ENCODE results near the gene LYZ. TPM values are rescaled to one million over a fixed set of nuclear protein-coding genes. Genes with fewer than 3 reads are reported as not detected.

The LYZ gene
- total and polyA plus RNA-seq, 9 of the 15 experiments (the other 6 are each of a cell fraction or from before 2014, with no cell fraction given) = 27.2 to 96.3 (median 42.1) TPM

GRCh38 chr12:69392179-69392928, 44.2 kb downstream of the LYZ start:
- in situ Hi-C loops (cut with MboI) = no loop called here
- no peak for ATAC-seq
- no peaks in the 10 kb centered on the region; a peak in 1 of 5 replicates for H3K4me1 ChIP-seq (replicated peaks in 1 of 2; ENCODE audit: control insufficient read depth in 2 of 2, insufficient read depth in 2 of 2, low read length in 2 of 2)
- no peak overlapping the region for H3K4me3 ChIP-seq
- ChIA-PET CTCF (ENCODE audit: low intra/inter-chr PET ratio) (no interaction called here), POLR2A (interaction anchor here (1.1 kb wide), 1 partner anchor 15 kb away, joined by 4 read pairs; no protein-coding TSS in a partner anchor)
- BruUV-seq (replicated peaks) = no TSS peak
- H3K9me3 ChIP-seq (replicated peaks; ENCODE audit: control insufficient read depth, insufficient read depth, low read depth, low read length) = peaks cover 4% of the 10 kb centered on the region; the same call in 1 of the 2 replicates
- DNase-seq (ENCODE audit: extremely low read depth in 1 of 4, low spot score in 3 of 4) = no peak
- no peak for TF ChIP-seq ZNF12 (CRISPR knock-in tag; IDR thresholded peaks at IDR 0.05)
- H3K36me3 ChIP-seq (ENCODE audit: control insufficient read depth, insufficient read depth, low read length) = peaks cover 29% of the 10 kb centered on the region
- H3K9ac ChIP-seq (ENCODE audit: insufficient read depth in 1 of 2, low read depth in 2 of 2, low read length in 2 of 2) = no peak overlapping the region
- no peaks in the 10 kb centered on the region for H4K20me1 ChIP-seq (replicated peaks; ENCODE audit: control insufficient read depth, insufficient read depth, low read length)
- WGBS (ENCODE audit: insufficient coverage, low coverage, missing lambda C conversion rate) = 88% methylated on average over 1 of the region's 1 CpG
- FAIRE-seq = no peak
- H3K79me2 ChIP-seq (ENCODE audit: control insufficient read depth, insufficient read depth, low read length) = no peaks in the 10 kb centered on the region
- H3K4me2 ChIP-seq (ENCODE audit: insufficient read depth, low read length) = no peak overlapping the region
- intact Hi-C loops (cut with micrococcal nuclease) = no loop called here
- H3K9me1 ChIP-seq (ENCODE audit: control insufficient read depth, insufficient read depth, low read length) = no peaks in the 10 kb centered on the region
- no peak overlapping the region for H3K27ac ChIP-seq (ENCODE audit: extremely low read depth, low read depth, low read length)
- H2AFZ ChIP-seq (ENCODE audit: low read depth, low read length) = no peak overlapping the region
- no peaks in the 10 kb centered on the region for H3K27me3 ChIP-seq (ENCODE audit: control insufficient read depth in 2 of 2, insufficient read depth in 2 of 2, low read length in 2 of 2)

GRCh38 chr12:69396041-69396440, 47.9 kb downstream of the LYZ start:
- Histone ChIP-seq H3K9me3 (replicated peaks; ENCODE audit: control insufficient read depth, insufficient read depth, low read depth, low read length) (peaks cover 4% of the 10 kb centered on the region; the same call in 1 of the 2 replicates), H3K9me1 (ENCODE audit: control insufficient read depth, insufficient read depth, low read length) (no peaks in the 10 kb centered on the region), H3K9ac (ENCODE audit: insufficient read depth in 1 of 2, low read depth in 2 of 2, low read length in 2 of 2) (no peak overlapping the region), H3K79me2 (ENCODE audit: control insufficient read depth, insufficient read depth, low read length) (no peaks in the 10 kb centered on the region), H3K4me1 (replicated peaks in 1 of 2; ENCODE audit: control insufficient read depth in 2 of 2, insufficient read depth in 2 of 2, low read length in 2 of 2) (no peaks in the 10 kb centered on the region), H3K4me3 (no peak overlapping the region), H3K27me3 (ENCODE audit: control insufficient read depth in 2 of 2, insufficient read depth in 2 of 2, low read length in 2 of 2) (no peaks in the 10 kb centered on the region), H3K36me3 (ENCODE audit: control insufficient read depth, insufficient read depth, low read length) (peaks cover 15% of the 10 kb centered on the region), H3K27ac (ENCODE audit: extremely low read depth, low read depth, low read length) (no peak overlapping the region), H3K4me2 (ENCODE audit: insufficient read depth, low read length) (no peak overlapping the region), H4K20me1 (replicated peaks; ENCODE audit: control insufficient read depth, insufficient read depth, low read length) (no peaks in the 10 kb centered on the region), H2AFZ (ENCODE audit: low read depth, low read length) (no peak overlapping the region)
- BruUV-seq (replicated peaks) = no TSS peak
- DNase-seq (ENCODE audit: extremely low read depth in 1 of 4, low spot score in 3 of 4) (no peak), FAIRE-seq (no peak), ATAC-seq (no peak)
- WGBS (ENCODE audit: insufficient coverage, low coverage, missing lambda C conversion rate) = 81% methylated on average over 1 of the region's 1 CpG
- POLR2A ChIA-PET = interaction anchor here (1.6 kb wide), 1 partner anchor 10 kb away, joined by 3 read pairs; no protein-coding TSS in a partner anchor
- CTCF ChIA-PET (ENCODE audit: low intra/inter-chr PET ratio) = no interaction called here
- intact Hi-C loops (cut with micrococcal nuclease) (no loop called here), in situ Hi-C loops (cut with MboI) (no loop called here)
- no peak for TF ChIP-seq ZKSCAN8 (CRISPR knock-in tag; IDR thresholded peaks at IDR 0.05)
- TF ChIP-seq, protein P1, sequence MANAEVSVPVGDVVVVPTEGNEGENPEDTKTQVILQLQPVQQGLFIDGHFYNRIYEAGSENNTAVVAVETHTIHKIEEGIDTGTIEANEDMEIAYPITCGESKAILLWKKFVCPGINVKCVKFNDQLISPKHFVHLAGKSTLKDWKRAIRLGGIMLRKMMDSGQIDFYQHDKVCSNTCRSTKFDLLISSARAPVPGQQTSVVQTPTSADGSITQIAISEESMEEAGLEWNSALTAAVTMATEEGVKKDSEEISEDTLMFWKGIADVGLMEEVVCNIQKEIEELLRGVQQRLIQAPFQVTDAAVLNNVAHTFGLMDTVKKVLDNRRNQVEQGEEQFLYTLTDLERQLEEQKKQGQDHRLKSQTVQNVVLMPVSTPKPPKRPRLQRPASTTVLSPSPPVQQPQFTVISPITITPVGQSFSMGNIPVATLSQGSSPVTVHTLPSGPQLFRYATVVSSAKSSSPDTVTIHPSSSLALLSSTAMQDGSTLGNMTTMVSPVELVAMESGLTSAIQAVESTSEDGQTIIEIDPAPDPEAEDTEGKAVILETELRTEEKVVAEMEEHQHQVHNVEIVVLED (CRISPR knock-in tag; IDR thresholded peaks at IDR 0.05) = no peak
- no peak for TF ChIP-seq HNRNPK (IDR thresholded peaks at IDR 0.05; ENCODE audit: low read depth, low read length, poor library complexity, severe bottlenecking)
- no peak for TF ChIP-seq TAF15 (IDR thresholded peaks at IDR 0.05; ENCODE audit: low read depth, low read length)
- TF ChIP-seq, protein P2, sequence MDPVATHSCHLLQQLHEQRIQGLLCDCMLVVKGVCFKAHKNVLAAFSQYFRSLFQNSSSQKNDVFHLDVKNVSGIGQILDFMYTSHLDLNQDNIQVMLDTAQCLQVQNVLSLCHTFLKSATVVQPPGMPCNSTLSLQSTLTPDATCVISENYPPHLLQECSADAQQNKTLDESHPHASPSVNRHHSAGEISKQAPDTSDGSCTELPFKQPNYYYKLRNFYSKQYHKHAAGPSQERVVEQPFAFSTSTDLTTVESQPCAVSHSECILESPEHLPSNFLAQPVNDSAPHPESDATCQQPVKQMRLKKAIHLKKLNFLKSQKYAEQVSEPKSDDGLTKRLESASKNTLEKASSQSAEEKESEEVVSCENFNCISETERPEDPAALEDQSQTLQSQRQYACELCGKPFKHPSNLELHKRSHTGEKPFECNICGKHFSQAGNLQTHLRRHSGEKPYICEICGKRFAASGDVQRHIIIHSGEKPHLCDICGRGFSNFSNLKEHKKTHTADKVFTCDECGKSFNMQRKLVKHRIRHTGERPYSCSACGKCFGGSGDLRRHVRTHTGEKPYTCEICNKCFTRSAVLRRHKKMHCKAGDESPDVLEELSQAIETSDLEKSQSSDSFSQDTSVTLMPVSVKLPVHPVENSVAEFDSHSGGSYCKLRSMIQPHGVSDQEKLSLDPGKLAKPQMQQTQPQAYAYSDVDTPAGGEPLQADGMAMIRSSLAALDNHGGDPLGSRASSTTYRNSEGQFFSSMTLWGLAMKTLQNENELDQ (CRISPR knock-in tag; IDR thresholded peaks at IDR 0.05; ENCODE audit: borderline replicate concordance) = no peak
- no peak for TF ChIP-seq EP300 (IDR thresholded peaks at IDR 0.05; ENCODE audit: low read length)
- TF ChIP-seq ZNF830 (CRISPR knock-in tag; IDR thresholded peaks at IDR 0.05) = no peak
- no peak for TF ChIP-seq ZNF347 (CRISPR knock-in tag; IDR thresholded peaks at IDR 0.05; ENCODE audit: low read depth)
